Nephron progenitor cell (in vitro differentiated cells): ENCODE data around the gene WNK1.
"Not testable (repeated sequence)": the region's sequence is repeated elsewhere in the genome, so short reads cannot be mapped to it uniquely, and the experiment has no call there.

Experiments
- DNase-seq: peaks from one replicate; pipeline ENCODE4 v3.0.0; 2021
- H3K27ac Mint-ChIP-seq: 2 replicates; pipeline ENCODE4 v1.8.0; 2021; ENCODE audit warnings: mild to moderate bottlenecking, moderate library complexity, mixed read lengths
- H3K27me3 Mint-ChIP-seq: 2 replicates; pipeline ENCODE4 v1.8.0; 2021; ENCODE audit warnings: mild to moderate bottlenecking, low read depth, mixed read lengths; ENCODE audit not compliant: poor library complexity
- H3K36me3 Mint-ChIP-seq: 2 replicates; pipeline ENCODE4 v1.8.0; 2021; ENCODE audit warnings: low read depth, mixed read lengths
- H3K4me1 Mint-ChIP-seq: 2 replicates; pipeline ENCODE4 v1.8.0; 2021; ENCODE audit warnings: mixed read lengths
- H3K4me3 Mint-ChIP-seq: 2 replicates; pipeline ENCODE4 v1.8.0; 2021; ENCODE audit warnings: mild to moderate bottlenecking, moderate library complexity, mixed read lengths
- H3K9me3 Mint-ChIP-seq: 2 replicates; pipeline ENCODE4 v1.8.0; 2021; ENCODE audit warnings: mild to moderate bottlenecking, moderate library complexity, mixed read lengths
- CTCF ChIP-seq: fragments of 200-600 bp; sonication (generic); IDR thresholded peaks from 2 replicates; pipeline ENCODE4 v1.5.0; 2021; ENCODE audit warnings: antibody characterized with exemption

The WNK1 gene

DNA sequence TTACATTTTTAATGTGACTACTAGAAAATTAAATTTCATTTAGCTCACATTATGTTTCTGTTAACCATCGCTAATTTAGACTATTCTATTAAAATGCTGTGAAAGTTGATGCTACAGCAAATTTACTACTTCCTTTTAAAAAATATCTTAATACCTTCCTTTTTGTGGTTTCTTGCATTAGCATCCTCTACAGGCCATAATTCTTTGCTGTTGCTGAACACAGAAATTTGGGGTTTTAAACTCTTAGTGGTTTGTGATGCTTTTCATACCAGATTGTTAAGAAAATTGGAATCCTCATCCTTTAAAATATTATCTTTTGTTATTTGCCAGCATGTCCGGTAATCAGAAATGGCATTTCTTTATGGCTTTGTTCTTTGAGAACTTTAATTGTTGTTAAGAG, 18.1 kb downstream of the WNK1 start:
- Mint-ChIP-seq H3K4me3 (no peak overlapping the region), H3K4me1 (peaks cover 17% of the 10 kb centered on the region), H3K27ac (no peak overlapping the region), H3K36me3 (peaks cover 24% of the 10 kb centered on the region), H3K9me3 (no peaks in the 10 kb centered on the region), H3K27me3 (no peaks in the 10 kb centered on the region)
- no peak for DNase-seq
- TF ChIP-seq CTCF: no peak

GRCh38 chr12:772056-772697, 19.8 kb downstream of the WNK1 start:
- H3K4me1 Mint-ChIP-seq: peaks cover 17% of the 10 kb centered on the region
- DNase-seq: no peak
- H3K27ac Mint-ChIP-seq: no peak overlapping the region
- peaks cover 32% of the 10 kb centered on the region for H3K36me3 Mint-ChIP-seq
- TF ChIP-seq CTCF: no peak
- no peaks in the 10 kb centered on the region for H3K27me3 Mint-ChIP-seq
- no peaks in the 10 kb centered on the region for H3K9me3 Mint-ChIP-seq
- H3K4me3 Mint-ChIP-seq: no peak overlapping the region

DNA sequence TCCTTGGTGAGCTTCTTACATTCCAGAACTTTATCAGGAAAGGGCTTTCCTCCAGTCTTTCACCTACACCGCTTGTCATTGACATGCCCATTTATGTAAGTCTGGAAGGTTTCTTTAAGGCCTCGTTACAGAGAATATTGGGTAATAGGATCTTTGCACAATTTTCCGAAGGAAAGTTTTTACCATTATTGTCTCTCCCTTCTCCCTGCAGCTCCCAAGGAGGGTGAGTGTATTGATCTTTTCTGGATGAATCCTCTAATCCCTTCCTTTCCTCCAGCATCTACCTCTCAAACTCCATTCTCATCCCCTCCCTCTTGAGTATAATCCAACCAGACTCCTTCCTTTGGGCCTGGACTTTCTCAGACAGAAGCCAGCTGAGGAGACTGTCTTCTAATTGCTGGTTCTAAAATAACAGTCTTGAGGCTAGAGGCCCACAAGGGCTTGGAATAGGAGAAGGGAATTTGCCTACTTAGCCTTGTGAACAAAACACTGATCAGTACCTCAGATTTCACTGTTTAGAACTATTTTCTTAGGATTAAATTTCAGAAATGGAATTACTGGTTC, 21.8 kb downstream of the WNK1 start:
- Mint-ChIP-seq H3K27me3 (no peaks in the 10 kb centered on the region), H3K4me1 (peaks cover 25% of the 10 kb centered on the region), H3K36me3 (peaks cover 26% of the 10 kb centered on the region), H3K27ac (peak overlapping the region; percentile 85), H3K4me3 (peak overlapping the region; percentile 29), H3K9me3 (no peaks in the 10 kb centered on the region)
- TF ChIP-seq CTCF: no peak
- no peak for DNase-seq

DNA sequence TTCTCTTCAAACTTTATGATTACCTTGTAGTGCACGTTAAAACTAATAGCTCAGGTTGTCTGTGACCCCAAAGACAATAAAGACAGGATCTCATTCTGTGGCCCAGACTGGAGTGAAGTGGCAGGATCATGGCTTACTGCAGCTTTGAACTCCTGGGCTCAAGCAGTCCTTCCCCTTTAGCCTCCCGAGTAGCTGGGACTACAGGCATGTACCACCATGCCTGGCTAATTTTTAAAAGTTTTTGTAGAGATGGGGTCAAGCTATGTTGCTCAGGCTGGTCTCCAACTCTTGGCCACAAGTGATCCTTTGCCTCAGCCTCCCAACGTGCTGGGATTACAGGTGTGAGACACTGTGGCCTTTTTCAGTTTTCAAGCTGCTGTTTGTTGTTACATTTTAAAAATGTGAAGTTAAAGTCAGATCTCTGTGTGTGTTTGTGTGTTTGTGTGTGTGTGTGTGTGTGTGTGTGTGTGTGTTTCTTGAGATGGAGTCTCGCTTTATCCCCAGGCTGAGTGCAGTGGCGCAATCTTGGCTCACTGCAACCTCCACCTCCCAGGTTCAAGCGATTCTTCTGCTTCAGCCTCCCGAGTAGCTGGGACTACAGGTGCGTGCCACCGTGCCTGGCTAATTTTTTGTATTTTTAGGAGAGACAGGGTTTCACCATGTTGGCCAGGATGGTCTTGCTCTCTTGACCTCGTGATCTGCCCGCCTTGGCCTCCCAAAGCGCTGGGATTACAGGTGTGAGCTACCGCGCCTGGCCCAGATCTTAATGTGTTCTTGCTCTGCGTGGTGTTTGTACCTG, 23.8 kb downstream of the WNK1 start:
- not testable (repeated sequence) for H3K27me3 Mint-ChIP-seq, DNase-seq, H3K4me3 Mint-ChIP-seq, H3K27ac Mint-ChIP-seq, H3K9me3 Mint-ChIP-seq
- H3K36me3 Mint-ChIP-seq: peaks cover 20% of the 10 kb centered on the region
- H3K4me1 Mint-ChIP-seq: peaks cover 43% of the 10 kb centered on the region

GRCh38 chr12:776772-777373, 24.5 kb downstream of the WNK1 start:
- Mint-ChIP-seq H3K36me3 (peaks cover 20% of the 10 kb centered on the region), H3K4me1 (peaks cover 47% of the 10 kb centered on the region)
- H3K4me3 Mint-ChIP-seq, H3K9me3 Mint-ChIP-seq, DNase-seq, H3K27ac Mint-ChIP-seq, H3K27me3 Mint-ChIP-seq: not testable (repeated sequence)

- no peaks in the 10 kb centered on the region for H3K27me3 Mint-ChIP-seq
- no peak for TF ChIP-seq CTCF
- H3K9me3 Mint-ChIP-seq: no peaks in the 10 kb centered on the region
- H3K27ac Mint-ChIP-seq: no peak overlapping the region
- DNase-seq: no peak
- no peak overlapping the region for H3K4me3 Mint-ChIP-seq
- H3K36me3 Mint-ChIP-seq: peaks cover 20% of the 10 kb centered on the region
- peaks cover 52% of the 10 kb centered on the region for H3K4me1 Mint-ChIP-seq
These were observed 25.2 kb downstream of the WNK1 start for GRCh38 chr12:777550-778047.
